GM20431 (cell line): Measurements from ENCODE around the gene PAFAH2.
"Not testable (repeated sequence)": the region's sequence is repeated elsewhere in the genome, so short reads cannot be mapped to it uniquely, and the experiment has no call there.

Experiments
- in situ Hi-C: fragments of 300-500 bp; cut with MseI, MboI; formaldehyde crosslinking; loops from one replicate; pipeline ENCODE4 v1.15.0; 2020; ENCODE audit warnings: low sequenced_read_pairs; ENCODE audit not compliant: unreplicated experiment

Gene PAFAH2

DNA sequence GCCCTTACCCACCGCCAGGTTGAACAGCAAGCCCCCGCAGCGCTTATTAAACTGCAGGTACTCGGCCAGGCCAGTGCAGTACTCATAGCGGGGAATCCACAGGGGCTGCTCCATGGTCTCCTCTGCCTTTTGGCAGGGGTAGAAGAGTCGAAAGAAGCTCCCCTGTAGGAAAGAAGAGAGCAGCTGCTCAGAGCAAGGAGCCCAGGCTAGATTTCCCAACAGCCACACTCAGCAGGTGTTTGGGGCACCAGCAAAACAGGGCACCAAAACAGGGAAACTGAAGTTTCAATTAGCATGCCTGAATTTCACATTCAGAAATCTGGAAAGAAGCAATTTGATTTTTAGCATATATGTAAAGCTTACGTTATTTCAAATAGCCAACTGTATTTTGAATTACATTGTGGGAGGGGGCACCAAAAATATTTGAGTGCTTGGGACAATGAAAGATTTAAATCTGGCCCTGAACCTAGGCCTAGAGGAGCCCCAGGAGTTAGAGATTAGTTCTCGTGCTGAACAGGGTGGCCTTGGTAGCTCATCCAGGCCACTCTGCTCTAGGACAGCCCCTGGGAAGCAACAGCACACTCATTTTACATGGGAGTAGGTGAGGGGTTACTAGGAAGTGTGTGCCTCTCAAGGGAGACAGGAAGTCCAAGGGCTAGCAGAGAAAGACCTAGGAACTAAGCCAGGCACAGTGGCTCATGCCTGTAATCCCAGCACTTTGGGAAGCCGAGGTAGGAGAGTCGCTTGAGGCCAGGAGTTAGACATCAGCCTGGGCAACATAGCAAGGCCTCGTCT is 8.2 kb downstream of the PAFAH2 start:
- in situ Hi-C loops = loop anchor here (10.0 kb wide), 1 partner anchor 95 kb away; no protein-coding TSS in a partner anchor

GRCh38 chr1:25987951-25988350 is 9.9 kb downstream of the PAFAH2 start:
- in situ Hi-C loops = no loop called here

DNA sequence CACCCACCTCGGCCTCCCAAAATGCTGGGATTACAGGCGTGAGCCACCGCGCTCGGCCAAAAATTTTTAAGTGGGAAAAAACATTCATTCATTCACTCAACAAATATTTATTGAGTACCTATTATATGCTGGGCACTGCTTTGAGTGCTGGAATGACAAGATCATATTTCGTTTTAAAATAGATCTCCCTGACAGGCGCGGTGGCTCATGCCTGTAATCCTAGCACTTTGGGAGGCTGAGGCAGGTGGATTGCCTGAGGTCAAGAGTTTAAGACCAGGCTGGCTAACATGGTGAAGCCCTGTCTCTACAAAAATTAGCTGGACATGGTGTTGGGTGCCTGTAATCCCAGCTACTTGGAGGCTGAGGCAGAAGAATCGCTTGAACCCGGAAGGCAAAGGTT is 11.1 kb downstream of the PAFAH2 start:
- in situ Hi-C loops = not testable (repeated sequence)

GRCh38 chr1:25985670-25986069 is 12.2 kb downstream of the PAFAH2 start:
- in situ Hi-C loops = no loop called here

DNA sequence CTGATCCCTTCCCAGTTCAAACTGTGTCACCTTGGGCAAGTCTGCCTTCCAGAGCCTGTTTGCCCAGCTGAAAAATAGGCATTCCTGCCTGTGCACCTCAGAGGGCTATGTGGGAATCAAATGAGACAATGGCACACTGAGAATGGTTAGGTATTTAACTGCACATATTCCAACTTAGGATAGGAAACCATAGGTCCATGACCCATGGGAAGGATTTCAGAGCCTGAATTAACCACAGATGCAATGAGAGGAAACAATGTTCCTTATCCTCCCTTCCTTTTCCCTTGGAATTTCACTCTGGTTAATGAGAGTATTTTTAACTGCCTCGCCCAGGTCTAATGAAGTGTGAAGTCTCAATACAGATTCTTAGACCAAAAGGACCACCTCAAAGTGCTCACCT is 12.7 kb downstream of the PAFAH2 start:
- in situ Hi-C loops = no loop called here

DNA sequence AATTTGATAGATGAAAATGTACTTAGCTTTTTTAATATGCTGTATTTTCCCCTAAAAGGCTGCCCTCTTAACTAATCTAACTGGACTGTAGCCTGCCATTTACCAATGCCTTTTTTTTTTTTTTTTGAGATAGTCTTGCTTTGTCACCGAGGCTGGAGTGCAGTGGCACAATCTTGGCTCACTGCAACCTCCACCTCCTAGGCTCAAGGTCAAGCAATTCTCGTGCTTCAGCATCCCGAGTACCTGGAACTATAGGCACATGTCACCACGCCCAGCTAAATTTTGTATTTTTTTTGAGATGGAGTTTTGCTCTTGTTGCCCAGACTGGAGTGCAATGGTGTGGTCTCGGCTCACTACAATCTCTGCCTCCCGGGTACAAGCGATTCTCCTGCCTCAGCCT is 18.7 kb downstream of the PAFAH2 start:
- in situ Hi-C loops = no loop called here

DNA sequence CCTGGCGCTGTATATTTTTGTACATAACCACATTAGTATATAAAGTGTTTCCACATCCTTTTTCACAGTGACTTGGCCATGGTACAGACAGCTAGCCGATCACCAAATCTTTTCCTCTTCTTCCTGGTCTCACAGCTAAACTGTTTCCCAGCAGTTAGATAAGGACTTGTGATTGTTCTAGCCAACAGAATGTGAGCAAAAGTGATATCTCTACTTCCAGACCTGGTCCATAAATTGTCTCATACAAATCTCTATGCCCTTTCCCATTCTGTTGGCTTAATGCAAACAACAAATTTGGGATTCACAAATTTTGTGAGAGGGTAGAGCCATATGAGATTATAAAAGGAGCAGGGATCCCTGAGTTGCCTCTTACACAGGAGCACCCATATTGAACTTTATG is 19.5 kb downstream of the PAFAH2 start:
- in situ Hi-C loops = no loop called here

- in situ Hi-C loops = no loop called here
These were observed 20.1 kb downstream of the PAFAH2 start for GRCh38 chr1:25977801-25978200.

GRCh38 chr1:25973610-25974321 is 24.1 kb downstream of the PAFAH2 start:
- in situ Hi-C loops = no loop called here

- in situ Hi-C loops = no loop called here
These were observed 26.1 kb downstream of the PAFAH2 start for GRCh38 chr1:25971811-25972180.

DNA sequence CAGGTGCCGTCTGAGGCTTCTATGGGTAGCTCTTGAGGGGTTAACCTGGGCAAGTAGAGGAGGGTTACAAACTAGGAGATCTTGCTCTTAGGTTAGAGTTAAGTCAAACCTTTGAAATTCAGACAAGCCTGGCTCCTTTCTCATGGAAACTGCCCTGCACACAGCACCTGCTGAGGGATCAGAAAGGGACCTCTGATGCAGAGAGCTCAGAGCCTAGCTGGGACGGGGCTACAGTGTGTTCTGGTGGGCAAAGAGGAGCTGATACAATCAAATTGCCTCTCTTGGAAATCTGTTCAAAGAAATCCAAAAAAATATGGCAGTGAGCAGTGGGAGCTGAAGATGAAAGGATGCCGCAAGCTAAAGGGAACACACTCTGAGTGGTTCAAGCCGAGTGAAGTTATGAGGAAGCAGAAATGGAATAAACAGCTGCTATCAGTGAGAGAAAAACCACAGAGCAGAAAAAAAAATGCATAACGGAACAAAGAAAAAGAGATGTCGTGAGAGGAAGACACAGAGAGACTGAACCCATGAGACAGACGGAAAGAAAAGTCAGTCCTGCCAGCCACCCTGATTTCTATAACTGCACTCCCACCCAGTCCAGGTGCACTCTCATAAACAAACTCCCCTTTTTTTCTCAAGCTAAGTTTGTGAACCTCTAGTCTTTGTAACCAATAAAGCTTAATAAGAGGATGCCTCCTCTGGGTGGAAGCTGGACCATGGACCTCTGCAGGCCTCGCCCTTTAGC is 26.6 kb downstream of the PAFAH2 start:
- in situ Hi-C loops = no loop called here

- in situ Hi-C loops = no loop called here
These were observed 30.6 kb downstream of the PAFAH2 start for GRCh38 chr1:25967308-25967707.

- in situ Hi-C loops = no loop called here
These were observed 38.3 kb downstream of the PAFAH2 start for GRCh38 chr1:25959611-25960010.

DNA sequence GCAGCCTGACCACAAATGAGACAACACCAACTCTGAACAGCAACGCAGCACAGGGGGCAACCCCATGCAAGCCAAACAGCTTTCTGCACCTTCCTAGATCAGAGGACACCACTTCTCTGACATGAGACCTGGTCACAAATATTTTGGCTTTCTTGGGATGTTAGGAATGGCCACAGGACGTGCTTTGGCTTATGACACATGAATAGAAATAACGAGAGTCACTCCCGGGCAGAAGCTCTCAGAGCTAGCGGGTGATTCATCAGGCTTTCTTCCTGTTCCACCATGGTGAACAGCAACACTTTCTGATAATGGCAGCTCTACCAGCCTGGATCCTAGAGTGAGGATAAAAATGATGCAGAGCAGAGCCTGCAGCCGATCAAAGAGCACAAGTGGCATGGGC is 39.4 kb downstream of the PAFAH2 start:
- in situ Hi-C loops = no loop called here

DNA sequence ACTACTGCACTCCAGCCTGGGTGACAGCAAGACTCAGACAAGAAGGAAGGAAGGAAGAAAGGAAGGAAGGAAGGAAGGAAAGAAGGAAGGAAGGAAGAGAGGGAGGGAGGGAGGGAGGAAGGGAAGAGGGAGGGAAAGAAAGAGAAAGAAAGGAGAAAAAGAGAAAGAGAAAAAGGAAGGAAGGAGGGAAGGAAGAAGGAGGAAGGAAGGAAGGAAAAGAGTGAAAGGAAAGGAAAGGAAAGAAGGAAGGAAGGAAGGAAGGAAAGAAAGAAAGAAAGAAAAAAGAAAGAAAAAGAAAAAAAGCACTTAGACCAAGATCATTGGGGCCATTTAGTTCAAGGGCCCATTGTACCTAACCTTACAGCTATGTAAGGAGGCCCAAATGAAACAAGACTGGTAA is 42.3 kb downstream of the PAFAH2 start:
- in situ Hi-C loops = no loop called here

GRCh38 chr1:25954282-25954938 is 43.5 kb downstream of the PAFAH2 start:
- in situ Hi-C loops = no loop called here

GRCh38 chr1:25952841-25953401 is 44.9 kb downstream of the PAFAH2 start:
- in situ Hi-C loops = no loop called here

GRCh38 chr1:25948641-25949040 is 49.2 kb downstream of the PAFAH2 start:
- in situ Hi-C loops = no loop called here

GRCh38 chr1:25947027-25947426 is 50.8 kb downstream of the PAFAH2 start:
- in situ Hi-C loops = no loop called here

DNA sequence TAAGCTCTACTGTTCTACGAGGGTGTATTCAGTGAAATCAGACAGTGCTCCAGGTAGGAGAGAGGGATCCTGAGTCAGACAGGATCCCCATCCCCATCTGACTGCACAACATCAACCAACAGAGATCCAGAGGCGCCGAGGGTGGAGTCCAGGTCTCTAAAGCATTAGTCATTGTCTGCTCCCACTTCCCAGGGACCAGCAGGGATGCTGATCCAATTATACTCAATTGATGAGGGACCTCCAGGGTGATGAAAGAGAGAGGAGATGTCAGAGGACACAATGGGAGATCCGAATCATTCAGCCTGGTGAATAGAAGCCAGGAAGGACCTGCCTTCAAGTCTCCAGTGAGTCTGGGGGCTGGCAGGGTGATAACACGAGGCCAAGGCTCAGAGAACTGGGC is 52.1 kb downstream of the PAFAH2 start:
- in situ Hi-C loops = no loop called here
